Endothelial cell of umbilical vein (primary cell): ENCODE measurements around the gene MT1B. TPM values are rescaled to one million over a fixed set of nuclear protein-coding genes. Genes with fewer than 3 reads are reported as not detected.

ENCODE experiments used
- BruUV-seq: library from RNA; stranded (reverse); fragments of 400-500 nt; replicated peaks from 2 replicates; lab custom pipeline; 2021; lab: Mats Ljungman, UMichigan
- CTCF ChIA-PET: fragments of 300-600, 350-600 bp; sonication (Branson Sonifier 250); formaldehyde crosslinking; loops from one replicate; lab custom pipeline; 2021; ENCODE audit warnings: antibody characterized with exemption, inconsistent platforms; lab: Charles Lee
- POLR2A ChIA-PET: fragments of 300-600, 350-600 bp; sonication (Branson Sonifier 250); formaldehyde crosslinking; loops from one replicate; lab custom pipeline; 2021; ENCODE audit warnings: antibody characterized with exemption, inconsistent platforms; lab: Charles Lee
- DNase-seq: peaks from one replicate; pipeline ENCODE4 v3.0.0-alpha.2; 2011; ENCODE audit warnings: low read depth, low spot score
- FAIRE-seq: peaks from 2 replicates; lab custom pipeline; 2011; peaks lifted over from hg19 to GRCh38; lab: Jason Lieb, UNC
- H2AFZ ChIP-seq: 2 replicates; pipeline ENCODE4 v1.6.0; 2012; ENCODE audit warnings: low read depth, low read length, control low read depth, inconsistent platforms
- H3K27ac ChIP-seq: 2 replicates; pipeline ENCODE4 v1.5.1; 2011; ENCODE audit warnings: low read depth, mild to moderate bottlenecking, control low read depth, low read length, moderate library complexity; ENCODE audit not compliant: insufficient read depth
- H3K27me3 ChIP-seq, 2 experiments: 2 replicates each; pipeline versions ENCODE4 v1.6.0 to v1.6.1; 2011; ENCODE audit warnings: low read length in 2 of 2, mixed read lengths in 1 of 2; ENCODE audit not compliant: control insufficient read depth in 2 of 2, insufficient read depth in 2 of 2
- H3K36me3 ChIP-seq, 2 experiments: 2 replicates in 1 of 2; 3 replicates in 1 of 2; pipeline ENCODE4 v1.5.1; 2011; ENCODE audit warnings: low read length in 2 of 2, mild to moderate bottlenecking in 1 of 2, moderate library complexity in 1 of 2; ENCODE audit not compliant: control insufficient read depth in 2 of 2, insufficient read depth in 2 of 2; ENCODE audit errors: extremely low read depth in 1 of 2
- H3K4me1 ChIP-seq: 3 replicates; pipeline ENCODE4 v1.5.1; 2011; ENCODE audit warnings: mild to moderate bottlenecking, low read length; ENCODE audit not compliant: control insufficient read depth, insufficient read depth; ENCODE audit errors: extremely low read depth
- H3K4me2 ChIP-seq: 2 replicates; pipeline ENCODE4 v1.6.1; 2011; ENCODE audit warnings: low read length, control low read depth, mixed read lengths; ENCODE audit not compliant: insufficient read depth
- H3K4me3 ChIP-seq, 3 experiments: fragments of 200-600 bp in 1 of 3; sonication (generic), shearing (Covaris generic) in 1 of 3; replicated peaks in 1 of 3; 2 replicates each; pipeline ENCODE4 v1.5.1; 2011 to 2016; ENCODE audit warnings: control low read depth in 3 of 3, low read length in 3 of 3, mild to moderate bottlenecking in 2 of 3, inconsistent platforms in 1 of 3, low read depth in 1 of 3, moderate library complexity in 1 of 3; ENCODE audit not compliant: insufficient read depth in 1 of 3
- H3K79me2 ChIP-seq: 2 replicates; pipeline ENCODE4 v1.6.0; 2012; ENCODE audit warnings: low read length, inconsistent platforms; ENCODE audit not compliant: control insufficient read depth, insufficient read depth
- H3K9ac ChIP-seq: replicated peaks from 2 replicates; pipeline ENCODE3; 2011; ENCODE audit warnings: low read length, control low read depth; ENCODE audit not compliant: insufficient read depth; ENCODE audit errors: extremely low read depth
- H3K9me1 ChIP-seq: replicated peaks from 3 replicates; pipeline ENCODE4 v1.6.0; 2011; ENCODE audit warnings: mild to moderate bottlenecking, low read length; ENCODE audit not compliant: control insufficient read depth, insufficient read depth; ENCODE audit errors: extremely low read depth
- H3K9me3 ChIP-seq: replicated peaks from 2 replicates; pipeline ENCODE4 v1.5.1; 2012; ENCODE audit warnings: low read length, inconsistent platforms; ENCODE audit not compliant: control insufficient read depth, insufficient read depth
- H4K20me1 ChIP-seq: replicated peaks from 2 replicates; pipeline ENCODE3; 2011; ENCODE audit warnings: mild to moderate bottlenecking, low read length; ENCODE audit not compliant: control insufficient read depth, insufficient read depth; ENCODE audit errors: extremely low read depth
- EZH2 ChIP-seq: IDR thresholded peaks from 2 replicates; pipeline ENCODE4 v1.6.1; 2012; ENCODE audit warnings: borderline replicate concordance, low read depth, mild to moderate bottlenecking, moderate library complexity, low read length, inconsistent platforms; ENCODE audit not compliant: severe bottlenecking
- POLR2A ChIP-seq: IDR thresholded peaks from 2 replicates; pipeline ENCODE4 v1.6.1; 2012; ENCODE audit warnings: low read depth, mild to moderate bottlenecking, control low read depth, low read length
- POLR2AphosphoS5 ChIP-seq: IDR thresholded peaks from 2 replicates; pipeline ENCODE4 v1.6.1; 2012; ENCODE audit warnings: low read depth, mild to moderate bottlenecking, control low read depth, low read length, moderate library complexity; ENCODE audit not compliant: insufficient read depth
- dilution Hi-C: fragments of 300-500 bp; cut with MboI; formaldehyde crosslinking; loops from one replicate; pipeline ENCODE4 v1.15.0; 2019; ENCODE audit warnings: low sequenced_read_pairs; ENCODE audit not compliant: extremely low pct_ligation_motif_present
- intact Hi-C: fragments of 100-400 bp; cut with micrococcal nuclease; formaldehyde crosslinking; loops from one replicate; pipeline ENCODE4 v1.10.0; 2022
- polyA plus RNA-seq, 4 experiments: library from polyadenylated mRNA; depleted of rRNA in 3 of 4; stranded (reverse) in 3 of 4; unstranded in 1 of 4; fragments of >200 nt; gene quantifications; 2 replicates each; pipeline versions ENCODE4 v1.2.1 to v1.2.3, GENCODE V29; 2011 to 2012; ENCODE audit warnings: missing spikeins in 1 of 4
- total RNA-seq: library from RNA; stranded (reverse); gene quantifications from 2 replicates; pipeline ENCODE4 v1.2.3, GENCODE V29; 2021
- TF ChIP-seq, protein P1 (sequence below): IDR thresholded peaks from 2 replicates; pipeline ENCODE4 v1.6.1; 2011; ENCODE audit not compliant: insufficient read depth, insufficient read length

MT1B gene
- total and polyA plus RNA-seq, 2 donors (not counting 3 experiments of a cell fraction or from before 2014, with no cell fraction given), result not detected

DNA sequence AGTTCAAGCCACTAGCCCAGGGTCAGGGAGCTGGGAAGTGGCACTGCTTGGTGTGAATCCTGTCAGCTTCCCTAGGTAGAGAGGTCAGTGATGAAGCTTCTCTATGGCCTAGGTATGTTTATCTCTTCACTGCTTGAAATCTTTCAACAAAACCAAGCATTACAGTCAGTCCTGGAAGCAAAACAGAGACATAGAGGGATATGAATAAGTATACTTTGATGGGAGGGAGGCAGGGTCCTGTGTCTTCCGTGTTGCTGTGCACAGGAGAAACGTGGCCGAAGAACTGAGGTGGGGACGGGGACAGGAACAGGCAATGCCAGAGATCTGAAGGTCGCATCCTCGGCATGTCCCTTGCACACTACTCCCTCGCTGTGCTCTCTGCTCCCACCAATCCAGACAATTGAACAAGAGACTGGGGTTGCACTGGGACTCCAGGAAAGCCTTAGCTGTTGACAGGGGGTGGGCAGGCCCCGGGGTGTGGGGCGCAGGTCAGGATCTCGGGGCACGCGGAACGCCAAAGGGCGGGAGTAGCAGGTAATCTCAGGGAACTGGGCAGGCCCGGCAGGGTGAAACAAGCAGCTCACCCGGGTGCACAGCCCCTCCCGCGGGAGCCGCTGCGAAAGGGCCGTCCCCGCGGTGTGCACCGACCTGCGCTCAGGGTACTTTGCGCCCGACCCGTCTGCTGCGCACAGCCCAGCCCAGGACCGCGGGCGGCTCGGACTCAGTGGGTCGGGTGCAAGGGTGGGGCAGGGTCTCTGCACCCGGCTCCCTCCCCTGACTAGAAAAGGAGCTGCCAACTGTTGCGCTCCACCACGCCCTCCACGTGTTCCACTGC, 17.5 kb downstream of the MT1B start, which contains the start of gene MT1H:
Gene MT1H, plus strand, starts transcription at position 810 of the 835 bp plus-strand sequence. CDS start 71 bp downstream, outside the sequence.
- Histone ChIP-seq H3K4me3 (no peak within 1 kb of the TSS), H3K9me3 (no peaks in the 10 kb centered on the region), H3K79me2 (no peaks in the 10 kb centered on the region), H3K36me3 (no peaks in the 10 kb centered on the region), H4K20me1 (no peaks in the 10 kb centered on the region), H3K9ac (no peak within 1 kb of the TSS), H2AFZ (no peak within 1 kb of the TSS), H3K4me2 (no peak within 1 kb of the TSS), H3K9me1 (no peaks in the 10 kb centered on the region), H3K4me1 (no peaks in the 10 kb centered on the region), H3K27me3 (peaks cover 76 to 91% of the 10 kb centered on the region in 2 experiments), H3K27ac (no peak within 1 kb of the TSS)
- BruUV-seq, result no TSS peak
- DNase-seq (no peak), FAIRE-seq (no peak)
- TF ChIP-seq EZH2, result peak; percentile 75
- no peak for TF ChIP-seq POLR2AphosphoS5
- TF ChIP-seq POLR2A, result no peak
- TF ChIP-seq, protein P1, sequence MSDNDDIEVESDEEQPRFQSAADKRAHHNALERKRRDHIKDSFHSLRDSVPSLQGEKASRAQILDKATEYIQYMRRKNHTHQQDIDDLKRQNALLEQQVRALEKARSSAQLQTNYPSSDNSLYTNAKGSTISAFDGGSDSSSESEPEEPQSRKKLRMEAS, result no peak
- ChIA-PET POLR2A (no interaction called here), CTCF (interaction anchor here (1.0 kb wide), 1 partner anchor 33 kb away, joined by 5 read pairs; no protein-coding TSS in a partner anchor)
- dilution Hi-C loops (no loop called here), intact Hi-C loops (no loop called here)
